HepG2 (cell line): ENCODE results near the gene SRF. TPM values are rescaled to one million over a fixed set of nuclear protein-coding genes. Genes with fewer than 3 reads are reported as not detected.

Experiments used
- AGO2 ChIP-seq: fragments of 200-400 bp; formaldehyde crosslinking; optimal IDR thresholded peaks from 2 replicates; pipeline ENCODE3; 2017; ENCODE audit warnings: mild to moderate bottlenecking, low read depth, low read length, moderate library complexity
- CCDC6 ChIP-seq: sonication (generic); formaldehyde crosslinking; IDR thresholded peaks from 2 replicates; pipeline ENCODE4 v1.8.1; 2022; ENCODE audit warnings: mild to moderate bottlenecking, missing genetic modification reagents, moderate library complexity
- GTF2F1 ChIP-seq: fragments of 150-350 bp; IDR thresholded peaks from 2 replicates; pipeline ENCODE4 v1.6.1; 2014; ENCODE audit warnings: low read length
- HMGA1 ChIP-seq: sonication (generic); formaldehyde crosslinking; conservative IDR thresholded peaks from 2 replicates; pipeline ENCODE4 v1.4.0; 2020; ENCODE audit warnings: missing genetic modification reagents
- IKZF1 ChIP-seq: fragments of 450-650 bp; IDR thresholded peaks from 2 replicates; pipeline ENCODE4 v1.7.1; 2016
- KAT8 ChIP-seq: IDR thresholded peaks from 2 replicates; pipeline ENCODE4 v1.6.1; 2016; ENCODE audit warnings: missing genetic modification reagents, missing compliant biosample characterization
- NFATC3 ChIP-seq: sonication (generic); formaldehyde crosslinking; IDR thresholded peaks from 2 replicates; pipeline ENCODE4 v1.5.1; 2020; ENCODE audit warnings: mild to moderate bottlenecking, missing genetic modification reagents
- NFE2 ChIP-seq: sonication (generic); formaldehyde crosslinking; IDR thresholded peaks from 2 replicates; pipeline ENCODE4 v1.4.0; 2020; ENCODE audit warnings: missing genetic modification reagents
- NFE2L2 ChIP-seq: fragments of 150-350 bp; IDR thresholded peaks from 2 replicates; pipeline ENCODE4 v1.6.1; 2014; ENCODE audit warnings: low read length
- NKX3-1 ChIP-seq: sonication (generic); formaldehyde crosslinking; IDR thresholded peaks from 2 replicates; pipeline ENCODE4 v1.5.0; 2020; ENCODE audit warnings: missing genetic modification reagents
- PAX8 ChIP-seq: sonication (generic); formaldehyde crosslinking; IDR thresholded peaks from 2 replicates; pipeline ENCODE4 v1.8.0; 2022; ENCODE audit warnings: mild to moderate bottlenecking, missing genetic modification reagents, borderline replicate concordance
- PHF20 ChIP-seq: sonication (generic); formaldehyde crosslinking; IDR thresholded peaks from 2 replicates; pipeline ENCODE4 v1.5.0; 2020; ENCODE audit warnings: mild to moderate bottlenecking, missing genetic modification reagents
- RARA ChIP-seq: IDR thresholded peaks from 2 replicates; pipeline ENCODE4 v1.6.1; 2016; ENCODE audit warnings: missing genetic modification reagents, missing compliant biosample characterization
- SAP130 ChIP-seq: IDR thresholded peaks from 2 replicates; pipeline ENCODE4 v1.6.1; 2016; ENCODE audit warnings: low read depth
- SRSF9 ChIP-seq: fragments of 200-400 bp; formaldehyde crosslinking; IDR thresholded peaks from 2 replicates; pipeline ENCODE4 v1.6.1; 2018; ENCODE audit warnings: borderline replicate concordance, mild to moderate bottlenecking, low read depth, low read length; ENCODE audit not compliant: insufficient read depth, poor library complexity, severe bottlenecking
- ZBTB21 ChIP-seq: sonication (generic); formaldehyde crosslinking; IDR thresholded peaks from 2 replicates; pipeline ENCODE4 v1.4.0; 2020; ENCODE audit warnings: missing genetic modification reagents
- ZBTB3 ChIP-seq: sonication (generic); formaldehyde crosslinking; IDR thresholded peaks from 2 replicates; pipeline ENCODE4 v1.4.0; 2020; ENCODE audit warnings: low read depth, mild to moderate bottlenecking, moderate library complexity, missing genetic modification reagents, borderline replicate concordance
- ZNF121 ChIP-seq: sonication (generic); formaldehyde crosslinking; IDR thresholded peaks from 2 replicates; pipeline ENCODE4 v1.5.0; 2020; ENCODE audit warnings: mild to moderate bottlenecking, missing genetic modification reagents
- ZNF256 ChIP-seq: sonication (generic); formaldehyde crosslinking; conservative IDR thresholded peaks from 2 replicates; pipeline ENCODE4 v1.4.0; 2020; ENCODE audit warnings: missing genetic modification reagents
- ZNF350 ChIP-seq: sonication (generic); formaldehyde crosslinking; IDR thresholded peaks from 2 replicates; pipeline ENCODE4 v1.4.0; 2020; ENCODE audit warnings: mild to moderate bottlenecking, low read depth, missing genetic modification reagents, borderline replicate concordance
- ZNF430 ChIP-seq: sonication (generic); formaldehyde crosslinking; IDR thresholded peaks from 2 replicates; pipeline ENCODE4 v1.9.0; 2021; ENCODE audit warnings: mild to moderate bottlenecking, missing genetic modification reagents
- polyA plus RNA-seq, 8 experiments: library from polyadenylated mRNA; depleted of rRNA in 3 of 8; stranded (reverse) in 7 of 8; unstranded in 1 of 8; fragments of >200 nt; fragmentation: Illumina TruSeq in 4 of 8; extraction: Trizol in 4 of 8; gene quantifications; 2 replicates each; pipeline versions ENCODE4 v1.2.1 to v1.2.3, GENCODE V29; 2011 to 2016; ENCODE audit warnings: low read depth in 4 of 8, missing spikeins in 1 of 8, mixed read lengths in 1 of 8; ENCODE audit not compliant: insufficient read depth in 1 of 8
- total RNA-seq, 5 experiments: library from RNA; depleted of rRNA; stranded (reverse); fragments of >200 nt; fragmentation: Illumina TruSeq; extraction: Trizol; gene quantifications; 2 replicates each; pipeline ENCODE4 v1.2.3, GENCODE V29; 2016; ENCODE audit warnings: low read depth in 1 of 5
- TF ChIP-seq, protein P1 (sequence below): sonication (generic); formaldehyde crosslinking; IDR thresholded peaks from 2 replicates; pipeline ENCODE4 v1.5.1; 2020; ENCODE audit warnings: mild to moderate bottlenecking, missing genetic modification reagents, moderate library complexity
- TF ChIP-seq, protein P2 (sequence below): IDR thresholded peaks from 2 replicates; pipeline ENCODE4 v1.6.1; 2016; ENCODE audit warnings: control low read depth
- TF ChIP-seq, protein P3 (sequence below): sonication (generic); IDR thresholded peaks from 2 replicates; pipeline ENCODE4 v1.6.1; 2016; ENCODE audit warnings: low read depth, borderline replicate concordance
- TF ChIP-seq, protein P4 (sequence below): sonication (generic); formaldehyde crosslinking; IDR thresholded peaks from 2 replicates; pipeline ENCODE4 v1.5.0; 2020; ENCODE audit warnings: missing genetic modification reagents, mild to moderate bottlenecking, borderline replicate concordance
- TF ChIP-seq, protein P5 (sequence below): sonication (generic); formaldehyde crosslinking; conservative IDR thresholded peaks from 2 replicates; pipeline ENCODE4 v1.4.0; 2020; ENCODE audit warnings: missing genetic modification reagents

Gene SRF
- total and polyA plus RNA-seq, 2 of the 13 experiments (the other 11 are each of a cell fraction or from before 2014, with no cell fraction given): 25.5 to 44.1 TPM

DNA sequence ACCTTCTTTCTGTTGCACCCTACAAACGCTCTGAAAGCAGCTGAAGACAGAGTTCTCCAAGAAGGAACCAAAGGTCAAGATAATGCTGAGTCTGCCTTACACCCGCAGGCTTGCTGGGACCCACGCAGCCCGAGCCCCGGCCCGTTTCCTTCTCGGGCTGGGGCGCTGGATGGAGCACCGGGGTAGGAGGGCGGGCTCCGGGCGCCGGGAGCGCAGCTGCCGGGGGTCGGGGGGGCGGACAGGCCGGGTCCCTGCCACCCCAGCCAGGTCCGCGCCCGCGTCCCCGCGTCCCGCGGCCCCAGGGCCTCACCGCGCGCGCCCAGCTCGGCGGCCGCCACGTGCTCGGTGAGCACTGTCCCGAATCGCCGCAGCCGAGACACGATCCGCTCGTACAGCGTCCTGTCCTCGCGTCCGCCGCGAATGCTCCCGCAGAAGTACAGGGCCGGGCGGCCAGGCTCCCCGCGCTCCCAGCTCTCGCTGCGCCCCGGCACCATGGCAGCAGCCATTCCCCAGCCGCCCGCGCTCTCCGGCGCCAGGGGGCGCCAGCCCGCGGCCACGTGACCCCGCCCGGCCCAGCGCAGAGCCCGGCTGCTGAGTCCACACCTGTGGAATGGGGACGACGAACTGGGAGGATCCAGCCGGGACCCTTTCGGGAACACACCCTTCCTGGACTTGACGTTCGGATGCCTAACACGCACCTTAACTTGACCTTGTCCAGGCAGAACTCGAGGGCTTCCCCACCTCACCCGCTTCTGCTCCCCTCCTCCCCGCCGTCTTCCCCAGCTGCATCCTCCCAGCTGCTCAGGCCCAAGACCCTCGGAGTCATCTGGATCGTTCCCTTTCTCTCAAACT, 58.1 kb downstream of the SRF start, which contains the start of gene DNPH1 (continued):
- TF ChIP-seq AGO2 (peak; percentile 63), RARA (CRISPR knock-in tag) (peak; percentile 54), NFE2 (CRISPR knock-in tag) (no peak), SAP130 (CRISPR knock-in tag) (peak; percentile 83), PAX8 (peak; percentile 95; the same call in 1 of the 2 replicates), ZBTB21 (no peak; the same call in 1 of the 2 replicates), HMGA1 (CRISPR knock-in tag) (no peak), ZNF350 (CRISPR knock-in tag) (no peak), KAT8 (peak; percentile 72), NFE2L2 (no peak), NFATC3 (CRISPR knock-in tag) (no peak), ZNF121 (CRISPR knock-in tag) (peak; percentile 81), GTF2F1 (no peak), NKX3-1 (CRISPR knock-in tag) (no peak; the same call in none of the 2 replicates), SRSF9 (no peak), IKZF1 (no peak), CCDC6 (peak; percentile 99), ZNF256 (CRISPR knock-in tag) (0 out of 2 replicates have a peak, but pooled peaks have one; percentile 23), ZBTB3 (CRISPR knock-in tag) (0 out of 2 replicates have a peak, but pooled peaks have one; percentile 49), ZNF430 (CRISPR knock-in tag) (no peak; the same call in 1 of the 2 replicates), PHF20 (CRISPR knock-in tag) (peak; percentile 60)
- TF ChIP-seq, protein P1, sequence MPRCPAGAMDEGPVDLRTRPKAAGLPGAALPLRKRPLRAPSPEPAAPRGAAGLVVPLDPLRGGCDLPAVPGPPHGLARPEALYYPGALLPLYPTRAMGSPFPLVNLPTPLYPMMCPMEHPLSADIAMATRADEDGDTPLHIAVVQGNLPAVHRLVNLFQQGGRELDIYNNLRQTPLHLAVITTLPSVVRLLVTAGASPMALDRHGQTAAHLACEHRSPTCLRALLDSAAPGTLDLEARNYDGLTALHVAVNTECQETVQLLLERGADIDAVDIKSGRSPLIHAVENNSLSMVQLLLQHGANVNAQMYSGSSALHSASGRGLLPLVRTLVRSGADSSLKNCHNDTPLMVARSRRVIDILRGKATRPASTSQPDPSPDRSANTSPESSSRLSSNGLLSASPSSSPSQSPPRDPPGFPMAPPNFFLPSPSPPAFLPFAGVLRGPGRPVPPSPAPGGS (CRISPR knock-in tag): no peak
- TF ChIP-seq, protein P2, sequence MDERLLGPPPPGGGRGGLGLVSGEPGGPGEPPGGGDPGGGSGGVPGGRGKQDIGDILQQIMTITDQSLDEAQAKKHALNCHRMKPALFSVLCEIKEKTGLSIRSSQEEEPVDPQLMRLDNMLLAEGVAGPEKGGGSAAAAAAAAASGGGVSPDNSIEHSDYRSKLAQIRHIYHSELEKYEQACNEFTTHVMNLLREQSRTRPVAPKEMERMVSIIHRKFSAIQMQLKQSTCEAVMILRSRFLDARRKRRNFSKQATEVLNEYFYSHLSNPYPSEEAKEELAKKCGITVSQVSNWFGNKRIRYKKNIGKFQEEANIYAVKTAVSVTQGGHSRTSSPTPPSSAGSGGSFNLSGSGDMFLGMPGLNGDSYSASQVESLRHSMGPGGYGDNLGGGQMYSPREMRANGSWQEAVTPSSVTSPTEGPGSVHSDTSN (CRISPR knock-in tag): no peak
- TF ChIP-seq, protein P3, sequence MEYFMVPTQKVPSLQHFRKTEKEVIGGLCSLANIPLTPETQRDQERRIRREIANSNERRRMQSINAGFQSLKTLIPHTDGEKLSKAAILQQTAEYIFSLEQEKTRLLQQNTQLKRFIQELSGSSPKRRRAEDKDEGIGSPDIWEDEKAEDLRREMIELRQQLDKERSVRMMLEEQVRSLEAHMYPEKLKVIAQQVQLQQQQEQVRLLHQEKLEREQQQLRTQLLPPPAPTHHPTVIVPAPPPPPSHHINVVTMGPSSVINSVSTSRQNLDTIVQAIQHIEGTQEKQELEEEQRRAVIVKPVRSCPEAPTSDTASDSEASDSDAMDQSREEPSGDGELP: no peak; the same call in 1 of the 2 replicates
- TF ChIP-seq, protein P4, sequence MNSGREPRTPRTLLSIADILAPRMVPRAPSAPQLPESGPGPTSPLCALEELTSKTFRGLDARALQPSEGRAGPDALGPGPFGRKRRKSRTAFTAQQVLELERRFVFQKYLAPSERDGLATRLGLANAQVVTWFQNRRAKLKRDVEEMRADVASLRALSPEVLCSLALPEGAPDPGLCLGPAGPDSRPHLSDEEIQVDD (CRISPR knock-in tag): peak; percentile 61; the same call in 1 of the 2 replicates
- TF ChIP-seq, protein P5, sequence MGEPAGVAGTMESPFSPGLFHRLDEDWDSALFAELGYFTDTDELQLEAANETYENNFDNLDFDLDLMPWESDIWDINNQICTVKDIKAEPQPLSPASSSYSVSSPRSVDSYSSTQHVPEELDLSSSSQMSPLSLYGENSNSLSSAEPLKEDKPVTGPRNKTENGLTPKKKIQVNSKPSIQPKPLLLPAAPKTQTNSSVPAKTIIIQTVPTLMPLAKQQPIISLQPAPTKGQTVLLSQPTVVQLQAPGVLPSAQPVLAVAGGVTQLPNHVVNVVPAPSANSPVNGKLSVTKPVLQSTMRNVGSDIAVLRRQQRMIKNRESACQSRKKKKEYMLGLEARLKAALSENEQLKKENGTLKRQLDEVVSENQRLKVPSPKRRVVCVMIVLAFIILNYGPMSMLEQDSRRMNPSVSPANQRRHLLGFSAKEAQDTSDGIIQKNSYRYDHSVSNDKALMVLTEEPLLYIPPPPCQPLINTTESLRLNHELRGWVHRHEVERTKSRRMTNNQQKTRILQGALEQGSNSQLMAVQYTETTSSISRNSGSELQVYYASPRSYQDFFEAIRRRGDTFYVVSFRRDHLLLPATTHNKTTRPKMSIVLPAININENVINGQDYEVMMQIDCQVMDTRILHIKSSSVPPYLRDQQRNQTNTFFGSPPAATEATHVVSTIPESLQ (CRISPR knock-in tag): 0 out of 2 replicates have a peak, but pooled peaks have one; percentile 78
